Prostate gland (tissue), 2 donors: Measurements from ENCODE around the gene FOXD2.

Experiments used
- CTCF ChIP-seq, 4 experiments: fragments of 200-600 bp in 2 of 4; fragments of 450-650 bp in 2 of 4; sonication (generic) in 2 of 4; IDR thresholded peaks; 1 replicate in 3 of 4; 2 replicates in 1 of 4; pipeline ENCODE4 v1.5.1; 2016 to 2019; ENCODE audit warnings: antibody characterized with exemption in 4 of 4, mild to moderate bottlenecking in 2 of 4, moderate library complexity in 2 of 4
- POLR2A ChIP-seq: fragments of 450-650 bp; IDR thresholded peaks from one replicate; pipeline ENCODE4 v1.6.1; 2016; ENCODE audit warnings: antibody characterized with exemption, mild to moderate bottlenecking
- POLR2AphosphoS5 ChIP-seq: sonication (generic); formaldehyde crosslinking; IDR thresholded peaks from one replicate; pipeline ENCODE4 v1.6.1; 2017; ENCODE audit warnings: antibody characterized with exemption

GRCh38 chr1:47465605-47466004, 27.8 kb downstream of the FOXD2 start:
- TF ChIP-seq POLR2A (no peak), CTCF (IDR thresholded peaks at IDR 0.05) (no peak), POLR2AphosphoS5 (no peak)
